ENCODE measurements around the gene ATCAY. TPM values are rescaled to one million over a fixed set of nuclear protein-coding genes. Genes with fewer than 3 reads are reported as not detected.
"Not testable (repeated sequence)": the region's sequence is repeated elsewhere in the genome, so short reads cannot be mapped to it uniquely, and the experiment has no call there.

Gene ATCAY
- total RNA-seq, 1 experiment from 2014 or later = 0.26 TPM

- peaks cover 70% of the 10 kb centered on the region for H3K27me3 ChIP-seq (replicated peaks)
These were observed 13.4 kb upstream of the ATCAY start for GRCh38 chr19:3866910-3867638.

GRCh38 chr19:3867971-3868769 is 12.3 kb upstream of the ATCAY start:
- Histone ChIP-seq H3K36me3 (no peaks in the 10 kb centered on the region), H3K4me3 (no peak overlapping the region), H3K27ac (no peak overlapping the region), H3K4me1 (replicated peaks) (no peaks in the 10 kb centered on the region), H3K9me3 (replicated peaks) (0 out of 2 replicates have a peak, but pooled peaks cover 3% of the 10 kb centered on the region), H3K27me3 (replicated peaks) (peaks cover 59% of the 10 kb centered on the region)
- no peak for DNase-seq (ENCODE audit: low read depth in 1 of 2, low spot score in 2 of 2)

More at GRCh38 chr19:3866910-3867638, 13.4 kb upstream of the ATCAY start:
- H3K27ac ChIP-seq = no peak overlapping the region
- H3K9me3 ChIP-seq (replicated peaks) = 0 out of 2 replicates have a peak, but pooled peaks cover 3% of the 10 kb centered on the region
- no peak overlapping the region for H3K4me3 ChIP-seq
- no peaks in the 10 kb centered on the region for H3K4me1 ChIP-seq (replicated peaks)
- no peaks in the 10 kb centered on the region for H3K36me3 ChIP-seq
- no peak for DNase-seq (ENCODE audit: low read depth in 1 of 2, low spot score in 2 of 2)

DNA sequence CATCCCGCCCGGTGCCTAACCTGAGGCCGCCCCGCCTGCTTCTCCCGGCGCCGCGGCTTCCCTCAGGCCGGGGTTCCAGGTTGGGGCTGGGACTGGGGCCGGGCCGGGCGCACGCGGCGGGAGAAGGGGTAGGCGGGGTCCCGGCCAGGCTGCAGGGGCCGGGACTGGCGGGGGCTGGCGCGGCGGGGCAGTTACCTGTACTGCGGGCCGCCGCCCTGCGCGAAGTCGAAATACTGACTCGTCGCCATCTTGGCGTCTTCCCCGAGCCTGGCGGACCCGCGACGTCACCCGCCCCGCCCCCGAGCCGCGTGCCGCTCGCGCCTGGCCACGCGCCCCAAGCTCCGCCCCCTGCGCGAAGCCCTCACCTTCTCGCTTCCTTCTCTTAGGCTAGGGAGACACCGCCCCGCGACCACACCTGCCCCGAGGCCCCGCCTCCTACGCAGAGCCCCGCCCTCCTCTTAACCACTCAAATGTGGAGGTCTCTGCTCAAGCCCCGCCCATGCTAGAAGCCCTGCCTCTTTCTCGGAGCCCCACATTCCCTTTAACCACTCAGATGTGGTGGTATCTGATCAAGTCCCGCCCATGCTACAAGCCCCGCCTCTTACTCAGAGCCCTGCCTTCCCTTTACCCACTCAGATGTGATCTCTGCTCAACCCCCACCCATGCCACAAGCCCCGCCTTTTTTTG is 11.6 kb upstream of the ATCAY start, which contains the start of gene ZFR2:
Gene ZFR2 (minus strand): TSS at position 269 of the 687 bp plus-strand sequence. CDS start 21 bp downstream, at position 248.
- Histone ChIP-seq H3K27ac (no peak within 1 kb of the TSS), H3K9me3 (replicated peaks) (0 out of 2 replicates have a peak, but pooled peaks cover 3% of the 10 kb centered on the region), H3K36me3 (no peaks in the 10 kb centered on the region), H3K27me3 (replicated peaks) (peaks cover 54% of the 10 kb centered on the region), H3K4me1 (replicated peaks) (no peaks in the 10 kb centered on the region), H3K4me3 (no peak within 1 kb of the TSS)
- no peak for DNase-seq (ENCODE audit: low read depth in 1 of 2, low spot score in 2 of 2)

DNA sequence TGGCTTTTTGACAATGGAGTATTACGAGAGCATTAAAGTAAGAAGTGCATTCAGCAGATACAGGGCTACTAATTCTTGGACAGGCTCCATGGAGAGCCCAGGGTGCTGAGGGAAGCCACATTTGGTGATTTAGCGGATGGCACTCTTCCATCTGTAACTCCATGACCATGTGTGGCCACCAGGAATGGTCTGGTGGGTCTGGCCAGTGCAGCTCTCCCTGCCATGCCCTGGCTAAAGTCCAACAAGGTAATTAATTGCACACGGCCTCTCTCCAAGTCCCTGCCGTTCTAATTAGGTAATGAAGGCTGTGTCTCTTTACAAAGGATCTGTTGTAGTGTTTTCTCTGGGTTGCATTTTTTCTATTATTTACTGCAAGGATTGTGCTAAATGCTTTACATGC is 7.3 kb upstream of the ATCAY start:
- DNase-seq (ENCODE audit: low read depth in 1 of 2, low spot score in 2 of 2) = no peak
- peaks cover 15% of the 10 kb centered on the region for H3K27me3 ChIP-seq (replicated peaks)
- H3K4me3 ChIP-seq = no peak overlapping the region

GRCh38 chr19:3874695-3875094 is 5.8 kb upstream of the ATCAY start:
- DNase-seq (ENCODE audit: low read depth in 1 of 2, low spot score in 2 of 2); H3K4me1 ChIP-seq (replicated peaks); H3K27ac ChIP-seq; H3K36me3 ChIP-seq; H3K9me3 ChIP-seq (replicated peaks); H3K4me3 ChIP-seq: not testable (repeated sequence)
- peaks cover 12% of the 10 kb centered on the region for H3K27me3 ChIP-seq (replicated peaks)

More for the DNA sequence above, 7.3 kb upstream of the ATCAY start:
- H3K9me3 ChIP-seq (replicated peaks) = 0 out of 2 replicates have a peak, but pooled peaks cover 3% of the 10 kb centered on the region
- no peaks in the 10 kb centered on the region for H3K36me3 ChIP-seq
- H3K27ac ChIP-seq = no peak overlapping the region
- no peaks in the 10 kb centered on the region for H3K4me1 ChIP-seq (replicated peaks)

DNA sequence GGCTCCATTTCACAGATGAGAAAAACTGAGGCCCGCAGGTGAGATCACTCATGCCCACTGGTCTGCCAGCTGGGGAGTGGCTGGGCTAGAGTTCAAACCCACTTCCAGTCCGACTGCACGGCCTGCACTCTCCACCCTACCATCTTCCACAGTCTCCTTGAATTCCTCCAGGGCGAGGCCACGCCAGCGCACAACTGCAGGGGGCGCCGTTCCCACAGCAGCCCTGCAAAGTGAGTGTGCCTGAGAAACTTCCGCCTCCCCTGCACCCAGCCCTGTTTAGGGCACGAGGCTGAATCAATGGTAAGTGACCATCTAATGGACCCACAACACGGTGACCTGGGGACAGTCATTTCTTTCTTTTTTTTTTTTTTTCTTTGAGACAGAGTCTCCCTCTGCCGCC is 829 bp upstream of the ATCAY start:
- Histone ChIP-seq H3K36me3 (no peaks in the 10 kb centered on the region), H3K27me3 (replicated peaks) (peaks cover 24% of the 10 kb centered on the region), H3K9me3 (replicated peaks) (no peaks in the 10 kb centered on the region), H3K27ac (no peak overlapping the region), H3K4me1 (replicated peaks) (peaks cover 10% of the 10 kb centered on the region), H3K4me3 (no peak overlapping the region)
- no peak for DNase-seq (ENCODE audit: low read depth in 1 of 2, low spot score in 2 of 2)

GRCh38 chr19:3881272-3882040 is 971 bp downstream of the ATCAY start:
- DNase-seq (ENCODE audit: low read depth in 1 of 2, low spot score in 2 of 2) = no peak
- peaks cover 24% of the 10 kb centered on the region for H3K27me3 ChIP-seq (replicated peaks)
- no peak overlapping the region for H3K27ac ChIP-seq
- no peaks in the 10 kb centered on the region for H3K36me3 ChIP-seq
- no peak overlapping the region for H3K4me3 ChIP-seq
- peaks cover 15% of the 10 kb centered on the region for H3K4me1 ChIP-seq (replicated peaks)
- H3K9me3 ChIP-seq (replicated peaks) = no peaks in the 10 kb centered on the region

- Histone ChIP-seq H3K36me3 (no peaks in the 10 kb centered on the region), H3K4me3 (no peak overlapping the region), H3K27ac (no peak overlapping the region), H3K4me1 (replicated peaks) (peaks cover 15% of the 10 kb centered on the region), H3K27me3 (replicated peaks) (peaks cover 24% of the 10 kb centered on the region), H3K9me3 (replicated peaks) (no peaks in the 10 kb centered on the region)
- DNase-seq (ENCODE audit: low read depth in 1 of 2, low spot score in 2 of 2) = no peak
These were observed 1.5 kb downstream of the ATCAY start for GRCh38 chr19:3882041-3882384.

DNA sequence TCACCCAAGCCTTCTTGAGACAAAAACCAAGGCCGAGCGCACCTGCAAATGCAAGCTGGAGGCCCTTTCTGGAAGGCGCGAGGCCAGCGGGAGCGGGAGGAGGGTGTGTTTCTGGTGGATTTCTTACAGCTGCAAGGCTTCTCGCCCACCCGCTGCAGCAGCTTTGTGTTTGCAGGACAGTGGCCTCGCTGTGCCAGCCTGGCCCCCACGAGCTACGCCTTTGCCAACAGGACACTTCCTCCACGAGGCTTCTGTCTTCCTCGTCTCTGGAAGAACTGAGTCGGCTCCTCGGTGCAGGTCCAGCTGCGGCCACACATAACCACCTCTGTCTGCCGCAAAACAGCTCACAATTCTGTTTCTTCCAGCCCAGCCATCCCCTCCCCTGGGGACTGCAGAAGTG is 10.1 kb downstream of the ATCAY start:
- H3K36me3 ChIP-seq = no peaks in the 10 kb centered on the region
- no peak overlapping the region for H3K4me3 ChIP-seq
- no peaks in the 10 kb centered on the region; the same call in 1 of the 2 replicates for H3K27me3 ChIP-seq (replicated peaks)
- no peak for DNase-seq (ENCODE audit: low read depth in 1 of 2, low spot score in 2 of 2)
- no peaks in the 10 kb centered on the region for H3K9me3 ChIP-seq (replicated peaks)
- H3K27ac ChIP-seq = no peak overlapping the region
- H3K4me1 ChIP-seq (replicated peaks) = 0 out of 2 replicates have a peak, but pooled peaks cover 5% of the 10 kb centered on the region

DNA sequence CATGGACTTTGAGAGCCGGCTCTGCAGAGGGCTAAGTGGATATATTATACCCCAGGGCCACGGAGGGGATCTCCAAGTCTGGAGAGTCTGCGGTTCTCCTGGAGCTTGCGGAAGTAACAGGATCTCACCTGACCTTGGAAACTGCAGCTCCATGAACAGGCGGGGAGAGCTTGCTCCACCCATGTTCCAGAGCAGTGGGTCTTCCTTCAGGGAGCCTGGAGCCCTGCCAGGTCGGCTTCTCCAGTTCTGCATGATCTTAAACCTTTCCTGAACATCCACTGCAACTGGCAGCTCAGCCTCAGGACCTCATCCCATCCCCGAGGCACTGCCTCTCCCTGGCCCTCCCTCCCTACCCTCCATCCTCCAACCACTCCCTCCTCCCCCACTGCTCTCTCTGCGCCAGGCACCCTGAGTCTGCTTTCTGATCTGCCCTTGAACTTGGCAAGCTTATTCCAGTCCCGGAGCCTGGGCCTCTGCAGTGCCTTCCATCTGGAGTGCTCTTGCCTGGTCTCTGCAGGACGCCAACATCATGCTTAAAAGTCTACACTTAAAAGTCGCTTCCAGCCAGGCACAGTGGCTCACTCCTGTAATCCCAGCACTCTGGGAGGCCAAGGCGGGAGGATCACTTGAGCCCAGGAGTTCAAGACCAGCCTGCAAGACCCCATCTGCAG is 13.2 kb downstream of the ATCAY start:
- Histone ChIP-seq H3K27me3 (replicated peaks) (peaks cover 2% of the 10 kb centered on the region; the same call in 1 of the 2 replicates), H3K4me3 (no peak overlapping the region)

DNA sequence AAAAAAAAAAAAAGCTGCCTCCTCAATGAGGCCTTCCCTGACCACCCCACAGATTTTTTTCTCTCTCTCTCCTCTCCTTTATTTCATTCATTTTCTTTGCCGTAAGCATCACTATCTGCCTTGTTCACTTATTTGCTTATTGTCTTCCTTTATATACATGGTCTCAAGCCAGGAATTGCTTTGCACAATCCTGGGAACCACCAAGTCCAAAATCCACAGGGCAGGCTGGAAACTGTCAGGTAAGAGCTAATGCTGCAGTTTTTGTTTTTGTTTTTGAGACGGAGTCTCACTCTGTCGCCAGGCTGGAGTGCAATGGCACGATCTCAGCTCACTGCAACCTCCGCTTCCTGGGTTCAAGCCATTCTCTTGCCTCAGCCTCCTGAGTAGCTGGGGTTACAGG is 14.5 kb downstream of the ATCAY start:
- H3K36me3 ChIP-seq; H3K9me3 ChIP-seq (replicated peaks); H3K4me3 ChIP-seq; H3K27ac ChIP-seq; DNase-seq (ENCODE audit: low read depth in 1 of 2, low spot score in 2 of 2); H3K27me3 ChIP-seq (replicated peaks); H3K4me1 ChIP-seq (replicated peaks): not testable (repeated sequence)

More for the DNA sequence above, 13.2 kb downstream of the ATCAY start:
- Histone ChIP-seq H3K27ac (no peak overlapping the region), H3K9me3 (replicated peaks) (peaks cover 3% of the 10 kb centered on the region; the same call in 1 of the 2 replicates), H3K36me3 (no peaks in the 10 kb centered on the region), H3K4me1 (replicated peaks) (no peaks in the 10 kb centered on the region)
- DNase-seq (ENCODE audit: low read depth in 1 of 2, low spot score in 2 of 2) = no peak

DNA sequence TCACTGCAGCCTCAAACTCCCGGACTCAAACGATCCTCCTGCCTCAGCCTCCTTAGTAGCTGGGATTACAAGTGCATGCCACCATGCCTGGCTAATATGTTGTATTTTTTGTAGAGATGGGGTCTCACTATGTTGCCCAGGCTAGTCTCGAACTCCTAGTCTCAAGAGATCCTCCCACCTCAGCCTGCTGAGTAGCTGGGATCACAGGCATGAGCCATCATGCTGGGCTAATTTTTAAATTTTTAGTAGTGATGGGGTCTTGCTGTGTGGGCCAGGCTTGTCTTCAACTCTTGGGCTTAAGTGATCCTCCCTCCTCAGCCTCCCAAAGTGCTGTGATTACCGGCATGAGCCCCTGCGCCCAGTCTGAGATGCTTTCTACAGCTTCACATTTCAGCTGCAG is 15.3 kb downstream of the ATCAY start:
- Histone ChIP-seq H3K4me3 (no peak overlapping the region), H3K4me1 (replicated peaks) (no peaks in the 10 kb centered on the region), H3K9me3 (replicated peaks) (peaks cover 5% of the 10 kb centered on the region; the same call in 1 of the 2 replicates), H3K36me3 (no peaks in the 10 kb centered on the region), H3K27ac (no peak overlapping the region), H3K27me3 (replicated peaks) (peaks cover 2% of the 10 kb centered on the region; the same call in 1 of the 2 replicates)
- DNase-seq (ENCODE audit: low read depth in 1 of 2, low spot score in 2 of 2) = no peak

Data from SJSA1 (cell line).